ENCODE results near the gene DNAH9. TPM values are rescaled to one million over a fixed set of nuclear protein-coding genes. Genes with fewer than 3 reads are reported as not detected.

Gene DNAH9
- total RNA-seq, 1 experiment from 2014 or later: 0.22 TPM

GRCh38 chr17:11720816-11721215 is 122.5 kb downstream of the DNAH9 start:
- no peak overlapping the region for H3K18ac ChIP-seq (ENCODE audit: insufficient read length, low read depth, low read length)
- peaks cover 7 to 17% of the 10 kb centered on the region in 2 experiments for H3K9me3 Mint-ChIP-seq
- TF ChIP-seq CTCF (conservative IDR thresholded peaks at IDR 0.05): no peak

More at GRCh38 chr17:11720816-11721215, 122.5 kb downstream of the DNAH9 start:
- no peaks in the 10 kb centered on the region for H3K79me1 ChIP-seq (ENCODE audit: insufficient read depth, low read depth, low read length, poor library complexity, severe bottlenecking)
- H2AFZ ChIP-seq (ENCODE audit: low read length): no peak overlapping the region
- H2BK12ac ChIP-seq (ENCODE audit: insufficient read length, low read depth, low read length): no peak overlapping the region
- peaks cover 3 to 13% (median 4%) of the 10 kb centered on the region in 3 experiments; a peak in 4 of 7 replicates for H3K36me3 Mint-ChIP-seq (ENCODE audit: insufficient read depth in 1 of 3, low read depth in 3 of 3)
- no peaks in the 10 kb centered on the region for H3K27me3 ChIP-seq (ENCODE audit: insufficient read depth, low read length)
- no peak overlapping the region for H3K9ac ChIP-seq (ENCODE audit: extremely low read depth, insufficient read length, low read length)
- 0 out of 2 replicates have a peak, but pooled peaks cover 1% of the 10 kb centered on the region for H3K79me2 ChIP-seq (ENCODE audit: insufficient read depth, low read length)
- H2BK5ac ChIP-seq (ENCODE audit: insufficient read length, low read length): no peak overlapping the region
- no peaks in the 10 kb centered on the region for H3K23me2 ChIP-seq (ENCODE audit: insufficient read length, low read depth, low read length, poor library complexity, severe bottlenecking)
- no peak overlapping the region for H3K27ac Mint-ChIP-seq
- no peak overlapping the region for H4K8ac ChIP-seq (replicated peaks; ENCODE audit: insufficient read length, low read depth, low read length)
- H2AK5ac ChIP-seq (ENCODE audit: insufficient read length, low read length): no peak overlapping the region
- no peaks in the 10 kb centered on the region; the same call in 1 of the 2 replicates for H3K27me3 Mint-ChIP-seq (ENCODE audit: low read depth)
- no peak overlapping the region for H4K5ac ChIP-seq (ENCODE audit: insufficient read length, low read depth, low read length)
- no peaks in the 10 kb centered on the region for H4K20me1 ChIP-seq (ENCODE audit: control insufficient read depth, insufficient read depth, insufficient read length)
- no CpG with 5 or more reads among the region's 2 CpGs for WGBS (ENCODE audit: extremely low coverage, insufficient read length, low lambda C conversion rate)
- DNase-seq: no peak
- H3K56ac ChIP-seq (ENCODE audit: insufficient read length, low read depth, low read length): no peak overlapping the region
- H2BK15ac ChIP-seq (ENCODE audit: low read depth, low read length): no peak overlapping the region
- H3K4me2 ChIP-seq (ENCODE audit: insufficient read depth, insufficient read length, low read length): no peak overlapping the region
- no peak overlapping the region for H4K91ac ChIP-seq (ENCODE audit: insufficient read length, low read depth, low read length)
- no peak overlapping the region for H3K14ac ChIP-seq (ENCODE audit: insufficient read depth, low read length)
- no peak overlapping the region for H3T11ph ChIP-seq (ENCODE audit: low read length)
- H3K4me1 ChIP-seq (ENCODE audit: insufficient read depth, low read length): no peaks in the 10 kb centered on the region
- H3K9me3 ChIP-seq (ENCODE audit: control insufficient read depth, low read depth, low read length): no peaks in the 10 kb centered on the region
- no peak overlapping the region for H3K27ac ChIP-seq (ENCODE audit: insufficient read length, low read depth, low read length)
- no peak overlapping the region for H3K4me3 Mint-ChIP-seq
- H2BK120ac ChIP-seq (ENCODE audit: low read depth, low read length, poor library complexity, severe bottlenecking): no peak overlapping the region
- no peak overlapping the region for H2BK20ac ChIP-seq (ENCODE audit: low read depth, low read length, poor library complexity, severe bottlenecking)
- no peak overlapping the region for H3K23ac ChIP-seq (ENCODE audit: insufficient read length, low read depth, low read length)
- no peak overlapping the region for H3K4ac ChIP-seq (ENCODE audit: low read depth, low read length)
- H3K4me1 Mint-ChIP-seq: no peaks in the 10 kb centered on the region
